Measurements from ENCODE around the gene MORC2.

- TF ChIP-seq CTCF (IDR thresholded peaks at IDR 0.05; ENCODE audit: low read length) (no peak), EZH2 (optimal IDR thresholded peaks at IDR 0.05; ENCODE audit: low read depth, low read length) (no peak), EZH2phosphoT487 (IDR thresholded peaks at IDR 0.05; ENCODE audit: low read length) (no peak)
These were observed 20.9 kb upstream of the MORC2 start for GRCh38 chr22:30989474-30989873.

All from MM.1S (cell line).